Rectal smooth muscle tissue (tissue), 1 donor: ENCODE results near the gene PIGT.

ENCODE experiments used
- H3K27ac ChIP-seq: one replicate; pipeline ENCODE4 v1.7.0; 2013; ENCODE audit warnings: low read depth, low read length, inconsistent platforms
- H3K27me3 ChIP-seq: one replicate; pipeline ENCODE4 v1.7.0; 2013; ENCODE audit warnings: low read length; ENCODE audit not compliant: control insufficient read depth, insufficient read depth
- H3K36me3 ChIP-seq: one replicate; pipeline ENCODE4 v1.7.0; 2013; ENCODE audit warnings: low read length; ENCODE audit not compliant: control insufficient read depth, insufficient read depth
- H3K4me1 ChIP-seq: one replicate; pipeline ENCODE4 v1.7.0; 2013; ENCODE audit warnings: low read length; ENCODE audit not compliant: control insufficient read depth, insufficient read depth
- H3K4me3 ChIP-seq: one replicate; pipeline ENCODE4 v1.7.0; 2013; ENCODE audit warnings: low read length
- H3K9ac ChIP-seq: one replicate; pipeline ENCODE4 v1.7.0; 2013; ENCODE audit warnings: low read length

PIGT gene

GRCh38 chr20:45377269-45377668 lies 38.7 kb upstream of the PIGT start:
- Histone ChIP-seq H3K27ac (no peak overlapping the region), H3K36me3 (no peaks in the 10 kb centered on the region), H3K4me1 (peaks cover 5% of the 10 kb centered on the region), H3K4me3 (no peak overlapping the region), H3K27me3 (no peaks in the 10 kb centered on the region), H3K9ac (no peak overlapping the region)

- Histone ChIP-seq H3K27ac (no peak within 1 kb of the TSS), H3K27me3 (no peaks in the 10 kb centered on the region), H3K9ac (no peak within 1 kb of the TSS), H3K4me3 (no peak within 1 kb of the TSS), H3K4me1 (peaks cover 2% of the 10 kb centered on the region), H3K36me3 (no peaks in the 10 kb centered on the region)
Measured at GRCh38 chr20:45378191-45378590, 37.8 kb upstream of the PIGT start, which contains the start of gene TP53TG5. TP53TG5 (minus strand) TSS chr20:45378325; CDS start chr20:45378236, 89 bp downstream.

GRCh38 chr20:45387274-45387673 lies 28.7 kb upstream of the PIGT start:
- no peak overlapping the region for H3K4me3 ChIP-seq
- H3K36me3 ChIP-seq: no peaks in the 10 kb centered on the region
- no peak overlapping the region for H3K9ac ChIP-seq
- no peak overlapping the region for H3K27ac ChIP-seq
- no peaks in the 10 kb centered on the region for H3K4me1 ChIP-seq
- no peaks in the 10 kb centered on the region for H3K27me3 ChIP-seq

GRCh38 chr20:45390931-45391330 lies 25.0 kb upstream of the PIGT start:
- Histone ChIP-seq H3K4me3 (no peak overlapping the region), H3K27ac (no peak overlapping the region), H3K4me1 (no peaks in the 10 kb centered on the region), H3K9ac (no peak overlapping the region), H3K27me3 (no peaks in the 10 kb centered on the region), H3K36me3 (no peaks in the 10 kb centered on the region)

- Histone ChIP-seq H3K36me3 (no peaks in the 10 kb centered on the region), H3K27me3 (no peaks in the 10 kb centered on the region), H3K9ac (no peak overlapping the region), H3K27ac (no peak overlapping the region), H3K4me1 (no peaks in the 10 kb centered on the region), H3K4me3 (no peak overlapping the region)
Measured at GRCh38 chr20:45391559-45391958, 24.4 kb upstream of the PIGT start.

- Histone ChIP-seq H3K4me1 (no peaks in the 10 kb centered on the region), H3K27me3 (no peaks in the 10 kb centered on the region), H3K36me3 (no peaks in the 10 kb centered on the region), H3K27ac (no peak overlapping the region), H3K9ac (no peak overlapping the region), H3K4me3 (no peak overlapping the region)
Measured at GRCh38 chr20:45392733-45393132, 23.2 kb upstream of the PIGT start.

- H3K4me1 ChIP-seq: no peaks in the 10 kb centered on the region
- H3K27ac ChIP-seq: no peak overlapping the region
- no peak overlapping the region for H3K9ac ChIP-seq
Measured at GRCh38 chr20:45394221-45395113, 21.5 kb upstream of the PIGT start.

GRCh38 chr20:45395114-45395415 lies 20.9 kb upstream of the PIGT start:
- H3K4me1 ChIP-seq: no peaks in the 10 kb centered on the region
- H3K4me3 ChIP-seq: no peak overlapping the region
- no peak overlapping the region for H3K9ac ChIP-seq
- no peaks in the 10 kb centered on the region for H3K36me3 ChIP-seq
- H3K27me3 ChIP-seq: no peaks in the 10 kb centered on the region
- no peak overlapping the region for H3K27ac ChIP-seq

More at GRCh38 chr20:45394221-45395113, 21.5 kb upstream of the PIGT start:
- Histone ChIP-seq H3K27me3 (no peaks in the 10 kb centered on the region), H3K4me3 (no peak overlapping the region), H3K36me3 (no peaks in the 10 kb centered on the region)

- no peak overlapping the region for H3K9ac ChIP-seq
- no peaks in the 10 kb centered on the region for H3K4me1 ChIP-seq
- H3K27me3 ChIP-seq: no peaks in the 10 kb centered on the region
- no peaks in the 10 kb centered on the region for H3K36me3 ChIP-seq
- no peak overlapping the region for H3K4me3 ChIP-seq
- no peak overlapping the region for H3K27ac ChIP-seq
Measured at GRCh38 chr20:45399018-45399417, 16.9 kb upstream of the PIGT start.

GRCh38 chr20:45400346-45401031 lies 15.5 kb upstream of the PIGT start:
- no peaks in the 10 kb centered on the region for H3K4me1 ChIP-seq
- H3K27ac ChIP-seq: no peak overlapping the region
- H3K27me3 ChIP-seq: no peaks in the 10 kb centered on the region
- H3K36me3 ChIP-seq: no peaks in the 10 kb centered on the region
- no peak overlapping the region for H3K4me3 ChIP-seq
- H3K9ac ChIP-seq: no peak overlapping the region

- H3K27ac ChIP-seq: no peak overlapping the region
- peaks cover 5% of the 10 kb centered on the region for H3K4me1 ChIP-seq
- no peaks in the 10 kb centered on the region for H3K36me3 ChIP-seq
- no peak overlapping the region for H3K4me3 ChIP-seq
- no peak overlapping the region for H3K9ac ChIP-seq
- no peaks in the 10 kb centered on the region for H3K27me3 ChIP-seq
Measured at GRCh38 chr20:45402946-45403345, 13.0 kb upstream of the PIGT start.

GRCh38 chr20:45404438-45404837 lies 11.5 kb upstream of the PIGT start:
- Histone ChIP-seq H3K9ac (no peak overlapping the region), H3K36me3 (peaks cover 3% of the 10 kb centered on the region), H3K4me1 (peaks cover 14% of the 10 kb centered on the region), H3K27ac (no peak overlapping the region), H3K4me3 (no peak overlapping the region), H3K27me3 (no peaks in the 10 kb centered on the region)
